H9 (cell line): Measurements from ENCODE around the gene BORCS8. TPM values are rescaled to one million over a fixed set of nuclear protein-coding genes. Genes with fewer than 3 reads are reported as not detected.

Source experiments
- DNase-seq: peaks from one replicate; pipeline ENCODE4 v3.0.0-alpha.2; 2017
- H2AFZ ChIP-seq: one replicate; pipeline ENCODE4 v1.6.1; 2013; ENCODE audit warnings: mild to moderate bottlenecking, low read length, control low read depth, moderate library complexity
- H2AK5ac ChIP-seq: 2 replicates; pipeline ENCODE4 v1.6.1; 2013; ENCODE audit warnings: low read length, control low read depth, mixed read lengths; ENCODE audit not compliant: insufficient read length
- H2BK120ac ChIP-seq: one replicate; pipeline ENCODE4 v1.6.1; 2013; ENCODE audit warnings: low read depth, mild to moderate bottlenecking, low read length, control low read depth, inconsistent platforms; ENCODE audit not compliant: poor library complexity, severe bottlenecking
- H2BK12ac ChIP-seq: 2 replicates; pipeline ENCODE4 v1.6.1; 2013; ENCODE audit warnings: low read length, control low read depth, mixed read lengths, low read depth; ENCODE audit not compliant: insufficient read length
- H2BK15ac ChIP-seq: 2 replicates; pipeline ENCODE4 v1.6.1; 2013; ENCODE audit warnings: low read depth, low read length, control low read depth
- H2BK20ac ChIP-seq: one replicate; pipeline ENCODE4 v1.6.1; 2013; ENCODE audit warnings: low read depth, mild to moderate bottlenecking, low read length, control low read depth, inconsistent platforms; ENCODE audit not compliant: poor library complexity, severe bottlenecking
- H2BK5ac ChIP-seq: 2 replicates; pipeline ENCODE4 v1.6.1; 2013; ENCODE audit warnings: low read length, control low read depth, mixed read lengths; ENCODE audit not compliant: insufficient read length
- H3K14ac ChIP-seq: 2 replicates; pipeline ENCODE4 v1.6.1; 2013; ENCODE audit warnings: low read length, control low read depth; ENCODE audit not compliant: insufficient read depth
- H3K18ac ChIP-seq: 2 replicates; pipeline ENCODE4 v1.6.1; 2013; ENCODE audit warnings: low read depth, mild to moderate bottlenecking, mixed read lengths, low read length, control low read depth; ENCODE audit not compliant: insufficient read length
- H3K23ac ChIP-seq: 2 replicates; pipeline ENCODE4 v1.6.1; 2013; ENCODE audit warnings: low read length, control low read depth, mixed read lengths, low read depth; ENCODE audit not compliant: insufficient read length
- H3K23me2 ChIP-seq: 2 replicates; pipeline ENCODE4 v1.6.1; 2013; ENCODE audit warnings: low read depth, mild to moderate bottlenecking, mixed read lengths, low read length, control low read depth; ENCODE audit not compliant: insufficient read length, poor library complexity, severe bottlenecking
- H3K27ac ChIP-seq: 2 replicates; pipeline ENCODE4 v1.5.1; 2013; ENCODE audit warnings: low read length, control low read depth, mixed read lengths, low read depth; ENCODE audit not compliant: insufficient read length
- H3K27me3 ChIP-seq: 2 replicates; pipeline ENCODE4 v1.6.1; 2013; ENCODE audit warnings: low read length, control low read depth, inconsistent platforms; ENCODE audit not compliant: insufficient read depth
- H3K4ac ChIP-seq: 2 replicates; pipeline ENCODE4 v1.6.1; 2013; ENCODE audit warnings: low read depth, mild to moderate bottlenecking, control low read depth, inconsistent platforms, low read length, moderate library complexity
- H3K4me1 ChIP-seq: 2 replicates; pipeline ENCODE4 v1.6.1; 2013; ENCODE audit warnings: low read length, control low read depth, inconsistent platforms; ENCODE audit not compliant: insufficient read depth
- H3K4me2 ChIP-seq: 2 replicates; pipeline ENCODE4 v1.6.1; 2013; ENCODE audit warnings: low read length, control low read depth, mixed read lengths; ENCODE audit not compliant: insufficient read length, insufficient read depth
- H3K56ac ChIP-seq: 2 replicates; pipeline ENCODE4 v1.6.1; 2013; ENCODE audit warnings: low read depth, mild to moderate bottlenecking, mixed read lengths, low read length, control low read depth; ENCODE audit not compliant: insufficient read length
- H3K79me1 ChIP-seq: 2 replicates; pipeline ENCODE4 v1.6.1; 2013; ENCODE audit warnings: low read depth, mild to moderate bottlenecking, moderate library complexity, low read length, control low read depth, inconsistent platforms; ENCODE audit not compliant: insufficient read depth, poor library complexity, severe bottlenecking
- H3K79me2 ChIP-seq: 2 replicates; pipeline ENCODE4 v1.6.1; 2013; ENCODE audit warnings: low read length, control low read depth, inconsistent platforms; ENCODE audit not compliant: insufficient read depth
- H3K9ac ChIP-seq: 2 replicates; pipeline ENCODE4 v1.6.1; 2013; ENCODE audit warnings: low read length, control low read depth, mixed read lengths; ENCODE audit not compliant: insufficient read length; ENCODE audit errors: extremely low read depth
- H3K9me3 ChIP-seq: one replicate; pipeline ENCODE4 v1.6.1; 2013; ENCODE audit warnings: low read depth, low read length, inconsistent platforms; ENCODE audit not compliant: control insufficient read depth
- H3T11ph ChIP-seq: one replicate; pipeline ENCODE4 v1.6.1; 2013; ENCODE audit warnings: mild to moderate bottlenecking, low read length, control low read depth, inconsistent platforms
- H4K20me1 ChIP-seq: one replicate; pipeline ENCODE4 v1.6.1; 2013; ENCODE audit not compliant: control insufficient read depth, insufficient read length, insufficient read depth
- H4K5ac ChIP-seq: 2 replicates; pipeline ENCODE4 v1.6.1; 2013; ENCODE audit warnings: low read depth, mild to moderate bottlenecking, mixed read lengths, low read length, control low read depth; ENCODE audit not compliant: insufficient read length
- H4K8ac ChIP-seq: replicated peaks from 2 replicates; pipeline ENCODE4 v1.6.1; 2013; ENCODE audit warnings: low read length, control low read depth, mixed read lengths, low read depth; ENCODE audit not compliant: insufficient read length
- H4K91ac ChIP-seq: 2 replicates; pipeline ENCODE4 v1.6.1; 2013; ENCODE audit warnings: low read depth, mild to moderate bottlenecking, moderate library complexity, mixed read lengths, low read length, control low read depth; ENCODE audit not compliant: insufficient read length
- H3K27ac Mint-ChIP-seq, 3 experiments: 2 replicates in 2 of 3; 3 replicates in 1 of 3; pipeline ENCODE4 v1.8.0; 2020 to 2021; ENCODE audit warnings: mixed read lengths in 3 of 3, mild to moderate bottlenecking in 1 of 3, moderate library complexity in 1 of 3
- H3K27me3 Mint-ChIP-seq: 2 replicates; pipeline ENCODE4 v1.8.0; 2021; ENCODE audit warnings: low read depth, mild to moderate bottlenecking, moderate library complexity, mixed read lengths
- H3K36me3 Mint-ChIP-seq, 3 experiments: 2 replicates in 2 of 3; 3 replicates in 1 of 3; pipeline ENCODE4 v1.8.0; 2020 to 2021; ENCODE audit warnings: low read depth in 3 of 3, mixed read lengths in 3 of 3; ENCODE audit not compliant: insufficient read depth in 1 of 3
- H3K4me1 Mint-ChIP-seq, 2 experiments: 2 replicates each; pipeline ENCODE4 v1.8.0; 2020; ENCODE audit warnings: mixed read lengths in 2 of 2
- H3K4me3 Mint-ChIP-seq, 2 experiments: 2 replicates in 1 of 2; 3 replicates in 1 of 2; pipeline ENCODE4 v1.8.0; 2020 to 2021; ENCODE audit warnings: mild to moderate bottlenecking in 2 of 2, mixed read lengths in 2 of 2, moderate library complexity in 1 of 2
- H3K9me3 Mint-ChIP-seq, 2 experiments: 2 replicates in 1 of 2; 3 replicates in 1 of 2; pipeline ENCODE4 v1.8.0; 2020; ENCODE audit warnings: mild to moderate bottlenecking in 2 of 2, mixed read lengths in 2 of 2, moderate library complexity in 1 of 2
- WGBS: extraction: QIAGEN DNeasy Blood & Tissue Kit; methylation state at CpG from one replicate; pipeline ENCODE4 v1.1.7; 2013; ENCODE audit warnings: missing lambda C conversion rate, low lambda C conversion rate, mixed read lengths; ENCODE audit not compliant: insufficient read length; ENCODE audit errors: extremely low coverage; 5-methylcytosine and 5-hydroxymethylcytosine counted together
- total RNA-seq: library from RNA; stranded (reverse); gene quantifications from 2 replicates; pipeline ENCODE4 v1.2.1, GENCODE V29; 2021
- TF ChIP-seq, protein P1 (sequence below): fragments of 200-600 bp; sonication (generic); conservative IDR thresholded peaks from 3 replicates; pipeline ENCODE4 v1.8.0; 2021; ENCODE audit warnings: antibody characterized with exemption, mild to moderate bottlenecking

Gene BORCS8
- total RNA-seq, 1 experiment from 2014 or later = 20.4 TPM

DNA sequence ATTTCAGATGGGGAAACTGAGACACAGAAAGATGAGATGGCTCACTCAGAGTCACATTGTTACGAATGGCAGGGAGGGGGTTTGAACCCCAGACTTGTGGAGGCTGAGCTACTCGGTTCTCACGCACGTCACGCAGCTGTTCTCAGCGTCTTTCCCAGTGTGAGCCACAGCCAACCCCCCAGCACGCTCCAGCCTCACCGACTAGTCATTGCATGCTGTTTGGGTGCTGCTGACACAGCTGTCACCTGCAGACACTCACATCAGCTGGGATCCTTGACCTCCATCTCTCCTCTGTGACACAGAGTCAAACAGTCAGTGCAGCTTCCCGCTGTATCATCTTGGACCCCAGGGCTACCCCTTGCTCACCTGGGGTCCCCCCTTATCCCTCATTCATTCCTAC lies 17.4 kb upstream of the BORCS8 start:
- Histone ChIP-seq H3K23me2 (peaks cover 11% of the 10 kb centered on the region), H3K4ac (no peak overlapping the region), H3K79me1 (no peaks in the 10 kb centered on the region), H2AK5ac (no peak overlapping the region), H2BK20ac (no peak overlapping the region), H2BK120ac (no peak overlapping the region), H3K79me2 (no peaks in the 10 kb centered on the region), H4K5ac (no peak overlapping the region), H3K4me2 (no peak overlapping the region), H3K23ac (no peak overlapping the region), H3K9ac (no peak overlapping the region), H3K14ac (no peak overlapping the region), H3K27ac (no peak overlapping the region), H3K4me1 (peaks cover 3% of the 10 kb centered on the region; the same call in 1 of the 2 replicates), H2AFZ (no peak overlapping the region), H3K9me3 (no peaks in the 10 kb centered on the region), H4K91ac (no peak overlapping the region), H4K20me1 (no peaks in the 10 kb centered on the region), H3T11ph (no peak overlapping the region), H2BK15ac (no peak overlapping the region), H3K18ac (no peak overlapping the region), H2BK12ac (no peak overlapping the region), H3K56ac (no peak overlapping the region), H4K8ac (no peak overlapping the region), H3K27me3 (peaks cover 54% of the 10 kb centered on the region), H2BK5ac (no peak overlapping the region)
- TF ChIP-seq, protein P1, sequence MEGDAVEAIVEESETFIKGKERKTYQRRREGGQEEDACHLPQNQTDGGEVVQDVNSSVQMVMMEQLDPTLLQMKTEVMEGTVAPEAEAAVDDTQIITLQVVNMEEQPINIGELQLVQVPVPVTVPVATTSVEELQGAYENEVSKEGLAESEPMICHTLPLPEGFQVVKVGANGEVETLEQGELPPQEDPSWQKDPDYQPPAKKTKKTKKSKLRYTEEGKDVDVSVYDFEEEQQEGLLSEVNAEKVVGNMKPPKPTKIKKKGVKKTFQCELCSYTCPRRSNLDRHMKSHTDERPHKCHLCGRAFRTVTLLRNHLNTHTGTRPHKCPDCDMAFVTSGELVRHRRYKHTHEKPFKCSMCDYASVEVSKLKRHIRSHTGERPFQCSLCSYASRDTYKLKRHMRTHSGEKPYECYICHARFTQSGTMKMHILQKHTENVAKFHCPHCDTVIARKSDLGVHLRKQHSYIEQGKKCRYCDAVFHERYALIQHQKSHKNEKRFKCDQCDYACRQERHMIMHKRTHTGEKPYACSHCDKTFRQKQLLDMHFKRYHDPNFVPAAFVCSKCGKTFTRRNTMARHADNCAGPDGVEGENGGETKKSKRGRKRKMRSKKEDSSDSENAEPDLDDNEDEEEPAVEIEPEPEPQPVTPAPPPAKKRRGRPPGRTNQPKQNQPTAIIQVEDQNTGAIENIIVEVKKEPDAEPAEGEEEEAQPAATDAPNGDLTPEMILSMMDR = no peak
- H3K4me1 Mint-ChIP-seq = peaks cover 8 to 35% of the 10 kb centered on the region in 2 experiments
- peaks cover 0 to 4% of the 10 kb centered on the region in 2 experiments; a peak in 2 of 5 replicates for H3K9me3 Mint-ChIP-seq
- H3K4me3 Mint-ChIP-seq = no peak overlapping the region
- no CpG with 5 or more reads among the region's 9 CpGs for WGBS
- no peak overlapping the region for H3K27ac Mint-ChIP-seq
- no peaks in the 10 kb centered on the region; a peak in 1 of 7 replicates for H3K36me3 Mint-ChIP-seq
- no peak for DNase-seq
- H3K27me3 Mint-ChIP-seq = peaks cover 98% of the 10 kb centered on the region
